HEK293 (cell line): ENCODE results near the gene SIK3.
A peak's percentile ranks its signal among the peaks of the same experiment; 100 is the strongest.

ENCODE experiments used
- CTCF ChIA-PET: fragments of 350-600 bp; formaldehyde crosslinking; extraction: SDS; loops from one replicate; lab custom pipeline; 2021; ENCODE audit warnings: antibody characterized with exemption; lab: Yijun Ruan, JAX
- POLR2A ChIA-PET: fragments of 300-600 bp; formaldehyde crosslinking; extraction: SDS; loops from one replicate; lab custom pipeline; 2020; ENCODE audit warnings: antibody characterized with exemption, inconsistent platforms; lab: Yijun Ruan, JAX
- H3K27ac ChIP-seq: fragments of 200-500 bp; sonication (Bioruptor generic); 2 replicates; pipeline ENCODE4 v1.5.1; 2014; ENCODE audit warnings: low read depth, low read length, control low read depth, inconsistent platforms; ENCODE audit errors: extremely low read depth
- H3K36me3 ChIP-seq, 2 experiments: fragments of 200-500 bp in 1 of 2; sonication (Bioruptor generic) in 1 of 2; 1 replicate in 1 of 2; 2 replicates in 1 of 2; pipeline ENCODE4 v1.5.1; 2014 to 2017; ENCODE audit warnings: inconsistent platforms in 2 of 2, low read length in 2 of 2; ENCODE audit not compliant: control insufficient read depth in 2 of 2, insufficient read depth in 1 of 2
- H3K4me1 ChIP-seq: fragments of 200-500 bp; sonication (Bioruptor generic); 2 replicates; pipeline ENCODE4 v1.5.1; 2014; ENCODE audit warnings: mild to moderate bottlenecking, low read length, inconsistent platforms; ENCODE audit not compliant: control insufficient read depth, insufficient read depth
- H3K4me3 ChIP-seq: 2 replicates; pipeline ENCODE4 v1.5.1; 2011; ENCODE audit warnings: low read depth, mild to moderate bottlenecking, control low read depth, low read length, moderate library complexity
- H3K9me3 ChIP-seq: fragments of 200-500 bp; sonication (Bioruptor generic); 2 replicates; pipeline ENCODE4 v1.5.1; 2014; ENCODE audit warnings: low read depth, low read length, inconsistent platforms; ENCODE audit not compliant: control insufficient read depth, insufficient read depth
- BCL11B ChIP-seq: fragments of 450-650 bp; formaldehyde crosslinking; IDR thresholded peaks from 2 replicates; pipeline ENCODE4 v1.5.1; 2016; ENCODE audit warnings: low read depth, missing biosample characterization, missing genetic modification characterization
- MEIS1 ChIP-seq: sonication (generic); formaldehyde crosslinking; IDR thresholded peaks from 2 replicates; pipeline ENCODE4 v1.8.1; 2022; ENCODE audit warnings: missing genetic modification reagents, mild to moderate bottlenecking, borderline replicate concordance
- PRDM1 ChIP-seq: fragments of 450-650 bp; formaldehyde crosslinking; IDR thresholded peaks from 2 replicates; pipeline ENCODE4; 2016; ENCODE audit warnings: missing biosample characterization, missing genetic modification characterization
- RBAK ChIP-seq: fragments of 450-650 bp; formaldehyde crosslinking; IDR thresholded peaks from 2 replicates; pipeline ENCODE4 v1.5.1; 2016; ENCODE audit warnings: missing biosample characterization, missing genetic modification characterization
- SP7 ChIP-seq: fragments of 450-650 bp; formaldehyde crosslinking; IDR thresholded peaks from 2 replicates; pipeline ENCODE4 v1.5.1; 2016; ENCODE audit warnings: missing biosample characterization, missing genetic modification characterization
- TCF7L2 ChIP-seq: IDR thresholded peaks from 2 replicates; pipeline ENCODE4 v1.6.1; 2011; ENCODE audit warnings: low read depth, mild to moderate bottlenecking, inconsistent platforms, low read length, moderate library complexity, borderline replicate concordance
- TRIM28 ChIP-seq: IDR thresholded peaks from 2 replicates; pipeline ENCODE4 v1.6.1; 2011; ENCODE audit warnings: low read length, control low read depth, borderline replicate concordance
- ZBTB1 ChIP-seq: fragments of 450-650 bp; formaldehyde crosslinking; IDR thresholded peaks from 2 replicates; pipeline ENCODE4 v1.5.1; 2016; ENCODE audit warnings: missing biosample characterization, missing genetic modification characterization
- ZNF133 ChIP-seq: fragments of 450-650 bp; formaldehyde crosslinking; IDR thresholded peaks from 2 replicates; pipeline ENCODE4 v1.5.1; 2016; ENCODE audit warnings: missing biosample characterization, missing genetic modification characterization
- ZNF221 ChIP-seq: fragments of 450-650 bp; formaldehyde crosslinking; IDR thresholded peaks from 2 replicates; pipeline ENCODE4 v1.5.1; 2017; ENCODE audit warnings: missing biosample characterization, missing genetic modification characterization, borderline replicate concordance
- ZNF23 ChIP-seq: fragments of 450-650 bp; formaldehyde crosslinking; IDR thresholded peaks from 2 replicates; pipeline ENCODE4 v1.5.1; 2016; ENCODE audit warnings: missing biosample characterization, missing genetic modification characterization, borderline replicate concordance
- ZNF239 ChIP-seq: fragments of 450-650 bp; formaldehyde crosslinking; IDR thresholded peaks from 2 replicates; pipeline ENCODE4 v1.5.1; 2016; ENCODE audit warnings: missing biosample characterization, missing genetic modification characterization
- ZNF302 ChIP-seq: fragments of 450-650 bp; formaldehyde crosslinking; IDR thresholded peaks from 2 replicates; pipeline ENCODE4 v1.5.1; 2016; ENCODE audit warnings: missing biosample characterization, missing genetic modification characterization, low read depth
- ZNF341 ChIP-seq: fragments of 450-650 bp; formaldehyde crosslinking; IDR thresholded peaks from 2 replicates; pipeline ENCODE4; 2016; ENCODE audit warnings: low read depth, missing biosample characterization, missing genetic modification characterization
- ZNF416 ChIP-seq: fragments of 450-650 bp; formaldehyde crosslinking; IDR thresholded peaks from 2 replicates; pipeline ENCODE4 v1.5.1; 2016; ENCODE audit warnings: missing biosample characterization, missing genetic modification characterization
- ZNF610 ChIP-seq: fragments of 450-650 bp; formaldehyde crosslinking; IDR thresholded peaks from 2 replicates; pipeline ENCODE4 v1.5.1; 2016; ENCODE audit warnings: missing biosample characterization, missing genetic modification characterization, borderline replicate concordance
- ZNF624 ChIP-seq: fragments of 450-650 bp; formaldehyde crosslinking; IDR thresholded peaks from 2 replicates; pipeline ENCODE4 v1.5.1; 2017; ENCODE audit warnings: missing biosample characterization, missing genetic modification characterization
- ZNF626 ChIP-seq: fragments of 450-650 bp; sonication (Bioruptor Pico); formaldehyde crosslinking; IDR thresholded peaks from 2 replicates; pipeline ENCODE4 v1.5.1; 2018; ENCODE audit warnings: missing biosample characterization, missing genetic modification characterization, inconsistent platforms
- ZNF701 ChIP-seq: fragments of 450-650 bp; formaldehyde crosslinking; IDR thresholded peaks from 2 replicates; pipeline ENCODE4 v1.5.1; 2016; ENCODE audit warnings: missing biosample characterization, missing genetic modification characterization
- ZNF747 ChIP-seq: fragments of 450-650 bp; formaldehyde crosslinking; IDR thresholded peaks from 2 replicates; pipeline ENCODE4 v1.5.1; 2016; ENCODE audit warnings: missing biosample characterization, missing genetic modification characterization
- ZNF76 ChIP-seq: fragments of 450-650 bp; formaldehyde crosslinking; IDR thresholded peaks from 2 replicates; pipeline ENCODE4; 2016; ENCODE audit warnings: low read depth, missing biosample characterization, missing genetic modification characterization, borderline replicate concordance
- ZNF777 ChIP-seq: fragments of 450-650 bp; formaldehyde crosslinking; IDR thresholded peaks from 2 replicates; pipeline ENCODE4 v1.5.1; 2017; ENCODE audit warnings: missing biosample characterization, missing genetic modification characterization, borderline replicate concordance
- ZNF785 ChIP-seq: fragments of 450-650 bp; formaldehyde crosslinking; IDR thresholded peaks from 2 replicates; pipeline ENCODE4 v1.5.1; 2016; ENCODE audit warnings: missing biosample characterization, missing genetic modification characterization
- TF ChIP-seq, protein P1 (sequence below): fragments of 450-650 bp; formaldehyde crosslinking; optimal IDR thresholded peaks from 2 replicates; pipeline ENCODE3; 2016; ENCODE audit warnings: missing biosample characterization, mild to moderate bottlenecking, missing genetic modification characterization
- TF ChIP-seq, protein P2 (sequence below): fragments of 450-650 bp; formaldehyde crosslinking; conservative IDR thresholded peaks from 2 replicates; pipeline ENCODE4 v1.5.1; 2016; ENCODE audit warnings: low read depth, missing biosample characterization, missing genetic modification characterization
- TF ChIP-seq, protein P3 (sequence below): fragments of 450-650 bp; formaldehyde crosslinking; IDR thresholded peaks from 2 replicates; pipeline ENCODE4 v1.5.1; 2016; ENCODE audit warnings: missing biosample characterization, missing genetic modification characterization

Gene SIK3

DNA sequence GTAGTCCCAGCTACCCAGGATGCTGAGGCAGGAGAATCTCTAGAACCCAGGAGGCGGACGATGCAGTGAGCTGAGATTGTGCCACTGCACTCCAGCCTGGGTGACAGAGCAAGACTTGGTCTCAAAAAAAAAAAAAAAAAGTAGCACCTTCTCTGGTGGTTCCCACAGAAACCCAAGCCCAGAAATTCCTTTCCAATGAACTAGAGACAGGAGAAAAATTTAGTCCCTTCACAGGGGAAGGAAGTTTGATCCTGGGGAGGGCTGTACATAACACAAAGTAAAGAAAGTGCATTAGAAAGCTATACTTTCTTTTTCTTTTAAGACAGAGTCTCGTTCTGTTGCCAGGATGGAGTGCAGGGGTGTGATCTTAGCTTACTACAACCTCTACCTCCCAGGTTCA, 235.3 kb downstream of the SIK3 start:
- Histone ChIP-seq H3K9me3 (no peaks in the 10 kb centered on the region), H3K4me1 (no peaks in the 10 kb centered on the region), H3K36me3 (peaks cover 0 to 95% of the 10 kb centered on the region in 2 experiments; a peak in 2 of 3 replicates), H3K27ac (no peak overlapping the region), H3K4me3 (no peak overlapping the region)
- ChIA-PET CTCF (interaction anchor here (1.0 kb wide), 1 partner anchor 27 kb away, joined by 3 read pairs; no protein-coding TSS in a partner anchor), POLR2A (no interaction called here)
- TF ChIP-seq PRDM1 (tag by site-specific recombination) (0 out of 2 replicates have a peak, but pooled peaks have one; percentile 8), ZNF76 (no peak), ZNF416 (tag by site-specific recombination) (no peak), TCF7L2 (no peak), ZNF133 (tag by site-specific recombination) (no peak), ZNF624 (tag by site-specific recombination) (no peak), ZNF239 (tag by site-specific recombination) (no peak)
- TF ChIP-seq, protein P1, sequence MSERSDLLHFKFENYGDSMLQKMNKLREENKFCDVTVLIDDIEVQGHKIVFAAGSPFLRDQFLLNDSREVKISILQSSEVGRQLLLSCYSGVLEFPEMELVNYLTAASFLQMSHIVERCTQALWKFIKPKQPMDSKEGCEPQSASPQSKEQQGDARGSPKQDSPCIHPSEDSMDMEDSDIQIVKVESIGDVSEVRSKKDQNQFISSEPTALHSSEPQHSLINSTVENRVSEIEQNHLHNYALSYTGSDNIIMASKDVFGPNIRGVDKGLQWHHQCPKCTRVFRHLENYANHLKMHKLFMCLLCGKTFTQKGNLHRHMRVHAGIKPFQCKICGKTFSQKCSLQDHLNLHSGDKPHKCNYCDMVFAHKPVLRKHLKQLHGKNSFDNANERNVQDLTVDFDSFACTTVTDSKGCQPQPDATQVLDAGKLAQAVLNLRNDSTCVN, result no peak
- TF ChIP-seq, protein P2, sequence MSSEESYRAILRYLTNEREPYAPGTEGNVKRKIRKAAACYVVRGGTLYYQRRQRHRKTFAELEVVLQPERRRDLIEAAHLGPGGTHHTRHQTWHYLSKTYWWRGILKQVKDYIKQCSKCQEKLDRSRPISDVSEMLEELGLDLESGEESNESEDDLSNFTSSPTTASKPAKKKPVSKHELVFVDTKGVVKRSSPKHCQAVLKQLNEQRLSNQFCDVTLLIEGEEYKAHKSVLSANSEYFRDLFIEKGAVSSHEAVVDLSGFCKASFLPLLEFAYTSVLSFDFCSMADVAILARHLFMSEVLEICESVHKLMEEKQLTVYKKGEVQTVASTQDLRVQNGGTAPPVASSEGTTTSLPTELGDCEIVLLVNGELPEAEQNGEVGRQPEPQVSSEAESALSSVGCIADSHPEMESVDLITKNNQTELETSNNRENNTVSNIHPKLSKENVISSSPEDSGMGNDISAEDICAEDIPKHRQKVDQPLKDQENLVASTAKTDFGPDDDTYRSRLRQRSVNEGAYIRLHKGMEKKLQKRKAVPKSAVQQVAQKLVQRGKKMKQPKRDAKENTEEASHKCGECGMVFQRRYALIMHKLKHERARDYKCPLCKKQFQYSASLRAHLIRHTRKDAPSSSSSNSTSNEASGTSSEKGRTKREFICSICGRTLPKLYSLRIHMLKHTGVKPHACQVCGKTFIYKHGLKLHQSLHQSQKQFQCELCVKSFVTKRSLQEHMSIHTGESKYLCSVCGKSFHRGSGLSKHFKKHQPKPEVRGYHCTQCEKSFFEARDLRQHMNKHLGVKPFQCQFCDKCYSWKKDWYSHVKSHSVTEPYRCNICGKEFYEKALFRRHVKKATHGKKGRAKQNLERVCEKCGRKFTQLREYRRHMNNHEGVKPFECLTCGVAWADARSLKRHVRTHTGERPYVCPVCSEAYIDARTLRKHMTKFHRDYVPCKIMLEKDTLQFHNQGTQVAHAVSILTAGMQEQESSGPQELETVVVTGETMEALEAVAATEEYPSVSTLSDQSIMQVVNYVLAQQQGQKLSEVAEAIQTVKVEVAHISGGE (tag by site-specific recombination), result no peak
- TF ChIP-seq, all 188 proteins: peak for 1

DNA sequence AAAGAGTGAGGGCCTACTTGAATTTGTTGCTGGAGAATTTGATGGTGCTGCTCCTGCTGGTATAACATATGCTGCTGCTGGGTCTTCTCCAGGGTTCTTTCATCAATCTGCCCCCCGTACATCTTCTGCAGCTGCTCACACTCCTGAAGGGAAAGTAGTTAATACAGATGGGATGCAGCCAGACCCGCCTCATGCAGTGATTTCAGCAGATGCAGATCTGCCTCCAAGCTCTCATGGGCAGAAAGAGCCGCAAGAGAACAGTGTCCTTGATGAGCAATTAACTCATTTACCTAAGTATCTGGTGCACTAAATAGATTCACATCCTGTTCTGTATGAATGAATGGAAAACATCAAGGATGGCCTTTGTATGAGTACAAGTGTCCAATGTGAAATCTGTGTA, 236.0 kb downstream of the SIK3 start:
- H3K36me3 ChIP-seq, result peaks cover 0 to 95% of the 10 kb centered on the region in 2 experiments; a peak in 2 of 3 replicates
- no peak overlapping the region for H3K27ac ChIP-seq
- H3K4me3 ChIP-seq, result no peak overlapping the region
- ChIA-PET POLR2A (no interaction called here), CTCF (no interaction called here)
- no peaks in the 10 kb centered on the region for H3K4me1 ChIP-seq
- no peak for TF ChIP-seq PRDM1 (tag by site-specific recombination)
- no peak for TF ChIP-seq TRIM28
- no peaks in the 10 kb centered on the region for H3K9me3 ChIP-seq

DNA sequence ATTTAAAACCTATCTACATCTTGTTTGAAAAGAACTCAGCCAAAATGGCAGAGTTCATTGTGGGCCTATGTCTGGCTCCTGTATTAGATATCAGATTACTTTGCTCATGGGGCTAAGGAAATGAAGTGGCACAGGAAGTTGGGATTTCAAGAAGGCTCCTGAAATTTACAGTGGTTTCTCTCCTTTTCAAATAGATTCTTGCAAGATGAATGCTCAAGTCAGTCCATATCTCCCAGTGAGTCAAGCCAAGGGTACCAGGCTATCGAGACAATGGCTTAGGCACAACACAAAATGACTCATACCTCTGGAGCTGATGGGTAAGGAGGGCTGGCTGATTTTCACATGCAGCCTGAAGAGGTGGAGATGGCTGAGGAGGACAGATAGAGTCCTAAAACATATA, 236.7 kb downstream of the SIK3 start:
- Histone ChIP-seq H3K4me3 (no peak overlapping the region), H3K36me3 (peaks cover 0 to 95% of the 10 kb centered on the region in 2 experiments; a peak in 2 of 3 replicates), H3K9me3 (no peaks in the 10 kb centered on the region), H3K27ac (no peak overlapping the region), H3K4me1 (no peaks in the 10 kb centered on the region)
- no peak for TF ChIP-seq SP7 (tag by site-specific recombination)
- TF ChIP-seq RBAK (tag by site-specific recombination), result no peak
- TF ChIP-seq ZNF221 (tag by site-specific recombination), result no peak
- TF ChIP-seq MEIS1 (CRISPR knock-in tag), result no peak
- TF ChIP-seq ZNF302 (tag by site-specific recombination), result no peak
- TF ChIP-seq ZNF610 (tag by site-specific recombination), result no peak
- no peak for TF ChIP-seq ZBTB1
- TF ChIP-seq ZNF785, result no peak
- no peak for TF ChIP-seq ZNF747
- TF ChIP-seq ZNF626 (tag by site-specific recombination), result no peak
- no peak for TF ChIP-seq ZNF23 (tag by site-specific recombination)
- TF ChIP-seq, protein P1, result no peak
- TF ChIP-seq ZNF76, result no peak
- TF ChIP-seq, protein P3, sequence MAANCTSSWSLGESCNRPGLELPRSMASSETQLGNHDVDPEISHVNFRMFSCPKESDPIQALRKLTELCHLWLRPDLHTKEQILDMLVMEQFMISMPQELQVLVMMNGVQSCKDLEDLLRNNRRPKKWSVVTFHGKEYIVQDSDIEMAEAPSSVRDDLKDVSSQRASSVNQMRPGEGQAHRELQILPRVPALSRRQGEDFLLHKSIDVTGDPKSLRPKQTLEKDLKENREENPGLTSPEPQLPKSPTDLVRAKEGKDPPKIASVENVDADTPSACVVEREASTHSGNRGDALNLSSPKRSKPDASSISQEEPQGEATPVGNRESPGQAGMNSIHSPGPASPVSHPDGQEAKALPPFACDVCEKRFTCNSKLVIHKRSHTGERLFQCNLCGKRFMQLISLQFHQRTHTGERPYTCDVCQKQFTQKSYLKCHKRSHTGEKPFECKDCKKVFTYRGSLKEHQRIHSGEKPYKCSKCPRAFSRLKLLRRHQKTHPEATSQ, result no peak
- no peak for TF ChIP-seq BCL11B (tag by site-specific recombination)
- no peak for TF ChIP-seq ZNF341 (tag by site-specific recombination)
- no peak for TF ChIP-seq ZNF777 (tag by site-specific recombination)
- TF ChIP-seq ZNF701 (tag by site-specific recombination), result no peak
- POLR2A ChIA-PET, result no interaction called here
- CTCF ChIA-PET, result interaction anchor here (0.6 to 0.9 kb wide), 2 partner anchors 16 to 371 kb away, joined by 3 read pairs; partner anchors contain the start of genes PCSK7 and RNF214
